ENCODE results near the gene NLK. TPM values are rescaled to one million over a fixed set of nuclear protein-coding genes. Genes with fewer than 3 reads are reported as not detected.

NLK gene
- total RNA-seq, 4 donors from 2014 or later: 6.2 to 40.5 (median 29.9) TPM

GRCh38 chr17:27995554-27995953 lies 46.9 kb upstream of the NLK start:
- TF ChIP-seq CTCF (IDR thresholded peaks at IDR 0.05) (no peak), EP300 (IDR thresholded peaks at IDR 0.05; ENCODE audit: low read depth) (no peak), POLR2AphosphoS5 (IDR thresholded peaks at IDR 0.05) (no peak), POLR2A (IDR thresholded peaks at IDR 0.05) (no peak)
- in situ Hi-C loops (cut with MboI; ENCODE audit: low pct_ligation_motif_present in 1 of 4, low pct_unique_long_range_greater_than_20kb in 1 of 4, low sequenced_read_pairs in 3 of 4) (no loop called here), intact Hi-C loops (cut with DNase I; ENCODE audit: low total_unique reads) (no loop called here)
- no peak overlapping the region for H3K4me3 ChIP-seq
- no peak overlapping the region for H3K27ac ChIP-seq
- H3K36me3 ChIP-seq: no peaks in the 10 kb centered on the region
- H3K27me3 ChIP-seq: no peaks in the 10 kb centered on the region
- 43 to 75% methylated on average over 1 of the region's 1 CpG for WGBS, 2 donors (ENCODE audit: low coverage in 1 of 2)
- H3K9me3 ChIP-seq: no peaks in the 10 kb centered on the region
- no peak for DNase-seq
- H3K4me1 ChIP-seq: no peaks in the 10 kb centered on the region

- intact Hi-C loops (cut with DNase I; ENCODE audit: low total_unique reads): no loop called here
- in situ Hi-C loops (cut with MboI; ENCODE audit: low pct_ligation_motif_present in 1 of 4, low pct_unique_long_range_greater_than_20kb in 1 of 4, low sequenced_read_pairs in 3 of 4): no loop called here
- DNase-seq: no peak
Measured at GRCh38 chr17:27996202-27997043, 46.1 kb upstream of the NLK start.

GRCh38 chr17:27997044-27997401 lies 45.5 kb upstream of the NLK start:
- Histone ChIP-seq H3K9me3 (no peaks in the 10 kb centered on the region), H3K4me3 (no peak overlapping the region), H3K27me3 (no peaks in the 10 kb centered on the region), H3K4me1 (no peaks in the 10 kb centered on the region), H3K36me3 (no peaks in the 10 kb centered on the region), H3K27ac (no peak overlapping the region)
- no peak for TF ChIP-seq CTCF (IDR thresholded peaks at IDR 0.05)
- in situ Hi-C loops (cut with MboI; ENCODE audit: low pct_ligation_motif_present in 1 of 4, low pct_unique_long_range_greater_than_20kb in 1 of 4, low sequenced_read_pairs in 3 of 4): no loop called here
- DNase-seq: no peak
- intact Hi-C loops (cut with DNase I; ENCODE audit: low total_unique reads): no loop called here

More at GRCh38 chr17:27996202-27997043, 46.1 kb upstream of the NLK start:
- TF ChIP-seq POLR2AphosphoS5 (IDR thresholded peaks at IDR 0.05) (no peak), POLR2A (IDR thresholded peaks at IDR 0.05) (no peak), EP300 (IDR thresholded peaks at IDR 0.05; ENCODE audit: low read depth) (no peak), CTCF (IDR thresholded peaks at IDR 0.05) (no peak)
- Histone ChIP-seq H3K27ac (no peak overlapping the region), H3K4me3 (no peak overlapping the region), H3K36me3 (no peaks in the 10 kb centered on the region), H3K4me1 (no peaks in the 10 kb centered on the region), H3K27me3 (no peaks in the 10 kb centered on the region), H3K9me3 (no peaks in the 10 kb centered on the region)
- 70 to 81% methylated on average over 5 to 12 of the region's 12 CpGs for WGBS, 2 donors (ENCODE audit: low coverage in 1 of 2)

- Histone ChIP-seq H3K4me3 (no peak overlapping the region), H3K27ac (no peak overlapping the region), H3K27me3 (no peaks in the 10 kb centered on the region), H3K36me3 (no peaks in the 10 kb centered on the region), H3K4me1 (no peaks in the 10 kb centered on the region), H3K9me3 (no peaks in the 10 kb centered on the region)
- TF ChIP-seq EP300 (IDR thresholded peaks at IDR 0.05; ENCODE audit: low read depth): no peak
- TF ChIP-seq POLR2AphosphoS5 (IDR thresholded peaks at IDR 0.05): no peak
- no peak for TF ChIP-seq POLR2A (IDR thresholded peaks at IDR 0.05)
- TF ChIP-seq CTCF (IDR thresholded peaks at IDR 0.05): no peak
- in situ Hi-C loops (cut with MboI; ENCODE audit: low pct_ligation_motif_present in 1 of 4, low pct_unique_long_range_greater_than_20kb in 1 of 4, low sequenced_read_pairs in 3 of 4): no loop called here
- DNase-seq: no peak
- intact Hi-C loops (cut with DNase I; ENCODE audit: low total_unique reads): no loop called here
- 73 to 89% methylated on average over 3 of the region's 3 CpGs for WGBS, 2 donors (ENCODE audit: low coverage in 1 of 2)
Measured at GRCh38 chr17:27997522-27997921, 45.0 kb upstream of the NLK start.

Measured in transverse colon (tissue), 4 donors.